GM21737 (cell line): ENCODE results near the gene TEX44.

Source experiments
- ATAC-seq: cut with Tn5 transposase; IDR thresholded peaks from one replicate; pipeline ENCODE4 v1.9.1; 2021; ENCODE audit warnings: mild to moderate bottlenecking, moderate library complexity; ENCODE audit not compliant: unreplicated experiment

TEX44 gene

DNA sequence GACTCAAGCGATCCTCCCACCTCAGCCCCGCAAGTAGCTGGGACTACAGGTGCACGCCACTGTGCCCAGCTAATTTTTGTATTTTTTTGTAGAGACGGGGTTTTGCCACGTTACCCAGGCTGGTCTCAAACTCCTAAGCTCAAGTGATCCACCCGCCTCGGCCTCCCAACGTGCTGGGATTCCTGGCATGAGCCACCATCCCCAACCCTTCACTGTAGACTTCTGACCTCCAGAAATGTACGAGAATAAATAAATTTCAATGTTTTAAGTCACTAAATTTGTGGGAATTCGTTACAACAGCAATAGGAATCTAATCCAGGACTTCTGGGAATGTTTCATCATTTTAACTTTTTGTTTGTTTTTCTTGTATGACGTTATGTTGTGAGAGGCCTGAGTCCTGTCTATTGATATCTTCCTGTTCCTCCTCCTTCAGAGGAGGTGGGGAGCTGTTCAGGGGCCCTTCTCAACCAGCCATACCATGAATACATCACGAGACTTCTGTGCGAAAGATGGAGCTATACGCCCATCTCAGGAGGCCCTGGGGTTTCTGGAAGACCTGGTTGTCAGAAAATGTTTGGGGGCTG, 40.0 kb downstream of the TEX44 start:
- no peak for ATAC-seq

DNA sequence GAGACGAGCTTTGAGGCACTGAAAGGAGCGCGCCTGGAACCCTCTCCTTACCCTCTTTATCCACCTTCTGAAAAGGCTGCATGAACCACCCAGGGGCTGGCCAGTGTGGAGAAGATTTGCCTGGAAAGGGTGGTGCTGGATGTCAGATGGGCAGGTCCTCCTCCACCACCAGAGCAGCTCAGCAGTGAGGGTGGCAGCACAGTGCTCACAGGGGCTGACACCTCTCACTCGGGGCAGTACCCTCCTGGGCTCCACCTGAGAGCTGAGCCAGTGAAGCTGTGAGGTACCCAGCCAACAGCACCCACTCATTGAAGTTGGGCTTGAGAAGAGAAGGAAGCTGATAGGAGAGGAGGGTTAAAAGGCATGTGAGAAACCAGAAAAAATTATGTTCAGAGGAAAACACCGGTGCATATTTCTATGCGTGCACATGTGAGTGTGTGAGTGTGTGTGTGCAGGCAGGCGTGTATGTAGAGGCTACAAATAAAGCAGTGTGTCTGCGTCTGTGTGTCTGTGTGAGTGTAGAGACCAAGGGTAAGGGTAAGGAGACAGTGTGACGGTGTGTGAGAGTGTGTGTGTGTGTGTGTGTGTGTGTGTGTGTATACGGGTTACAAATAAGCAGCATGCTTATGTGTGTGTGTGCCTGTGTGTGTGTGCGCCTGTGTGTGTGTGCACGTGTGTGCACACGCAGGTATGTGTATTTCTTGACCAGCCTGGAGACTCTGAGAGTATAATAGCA, 40.7 kb downstream of the TEX44 start:
- no peak for ATAC-seq

DNA sequence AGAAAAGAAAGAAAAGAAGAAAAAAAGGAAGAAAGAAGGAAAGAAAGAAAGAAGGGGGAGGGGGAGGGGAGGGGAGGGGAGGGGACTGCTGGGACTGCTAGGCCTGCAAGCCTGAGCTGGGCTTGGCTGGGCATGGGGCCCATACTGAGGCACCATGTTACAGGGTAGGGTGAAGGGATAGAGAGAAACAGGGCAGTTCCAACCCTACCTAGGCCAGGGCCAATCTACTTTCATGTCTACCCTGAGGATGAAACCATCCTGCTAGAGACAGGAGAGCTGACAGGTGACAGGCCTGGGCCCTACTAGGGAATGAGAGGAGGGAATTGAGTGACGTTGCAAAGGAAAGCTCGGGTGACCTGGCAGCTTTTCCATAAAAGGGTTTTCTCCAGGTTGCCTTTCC, 41.7 kb downstream of the TEX44 start:
- no peak for ATAC-seq

DNA sequence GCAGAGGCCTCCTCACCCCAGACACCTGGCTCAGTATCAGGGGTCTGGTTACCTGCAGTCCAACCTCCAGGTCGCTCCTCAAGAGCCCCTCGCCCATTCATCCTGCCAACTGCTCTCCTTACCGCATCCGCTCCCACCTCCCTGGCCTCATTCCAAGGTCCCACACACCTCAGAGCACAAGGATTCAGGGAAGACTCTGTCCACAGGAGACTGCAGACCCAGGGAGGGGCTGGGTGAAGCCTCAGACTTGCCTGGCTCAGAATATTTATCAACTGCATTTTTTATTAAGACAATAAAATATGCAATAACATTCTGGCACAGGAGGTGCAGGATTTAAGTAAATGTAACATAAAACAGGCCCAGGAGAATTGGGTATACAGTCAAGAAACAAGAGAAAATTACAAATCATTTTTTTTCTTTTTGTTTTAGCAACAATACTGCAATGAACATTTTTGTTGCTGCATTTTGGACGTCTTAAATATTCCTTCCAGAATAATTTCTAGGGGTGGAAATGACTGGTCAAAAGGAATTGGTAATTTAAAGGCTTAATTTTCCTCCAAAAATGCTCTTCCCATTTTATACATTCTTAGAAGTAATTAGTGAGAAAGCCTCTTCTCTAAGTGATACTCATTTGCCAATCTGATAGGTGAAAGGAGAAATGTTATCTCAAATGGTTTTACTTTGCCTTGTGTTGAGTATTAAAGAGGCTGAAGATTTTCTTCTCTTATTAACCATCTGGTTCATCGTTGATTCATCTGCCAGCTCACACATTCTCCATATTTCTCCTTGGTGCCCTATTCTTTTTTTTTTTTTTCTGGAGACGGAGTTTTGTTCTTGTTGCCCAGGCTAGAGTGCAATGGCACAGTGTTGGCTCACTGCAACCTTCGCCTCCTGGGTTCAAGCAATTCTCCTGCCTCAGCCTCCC, 42.5 kb downstream of the TEX44 start:
- ATAC-seq = no peak

DNA sequence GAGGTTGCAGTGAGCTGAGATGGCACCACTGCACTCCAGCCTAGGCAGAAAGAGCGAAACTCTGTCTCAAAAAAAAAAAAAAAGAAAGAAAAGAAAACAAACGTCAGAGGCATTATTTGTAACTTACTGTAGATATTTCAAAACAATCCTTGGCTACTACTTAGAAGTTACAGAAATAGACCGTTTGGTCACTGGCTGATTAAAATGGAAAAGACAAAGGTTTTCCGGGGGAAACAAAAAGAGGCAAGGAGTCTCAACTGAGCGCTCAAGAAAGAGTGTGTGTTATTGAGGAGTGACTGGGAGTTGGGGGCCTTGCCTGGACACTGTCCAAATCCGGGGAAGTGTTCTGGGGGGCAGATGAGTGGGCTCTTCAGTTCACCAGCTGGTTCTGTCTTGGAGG, 47.6 kb downstream of the TEX44 start:
- no peak for ATAC-seq

DNA sequence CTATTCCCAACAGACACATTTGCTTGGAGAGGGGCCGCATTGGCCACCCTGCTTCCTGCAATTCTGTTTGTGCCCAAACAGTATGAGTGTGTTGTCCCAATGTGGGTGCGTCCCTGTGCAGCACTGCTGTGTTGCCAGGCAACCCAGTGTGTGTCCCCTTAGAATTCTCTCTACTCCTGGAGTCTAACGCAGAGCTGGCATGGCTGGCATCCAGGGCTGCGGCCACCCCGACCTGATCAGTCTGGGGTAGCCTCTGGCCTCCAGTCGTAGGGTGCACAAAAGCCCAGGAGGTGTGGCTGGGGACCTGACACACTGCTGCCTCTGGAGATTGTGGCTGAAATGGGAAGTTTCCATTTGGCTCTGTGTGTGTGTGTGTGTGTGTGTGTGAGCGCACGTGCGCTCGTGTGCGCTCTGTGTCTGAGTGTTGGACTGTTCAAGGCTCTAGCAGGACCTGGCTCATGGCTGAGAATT, 48.0 kb downstream of the TEX44 start:
- no peak for ATAC-seq

DNA sequence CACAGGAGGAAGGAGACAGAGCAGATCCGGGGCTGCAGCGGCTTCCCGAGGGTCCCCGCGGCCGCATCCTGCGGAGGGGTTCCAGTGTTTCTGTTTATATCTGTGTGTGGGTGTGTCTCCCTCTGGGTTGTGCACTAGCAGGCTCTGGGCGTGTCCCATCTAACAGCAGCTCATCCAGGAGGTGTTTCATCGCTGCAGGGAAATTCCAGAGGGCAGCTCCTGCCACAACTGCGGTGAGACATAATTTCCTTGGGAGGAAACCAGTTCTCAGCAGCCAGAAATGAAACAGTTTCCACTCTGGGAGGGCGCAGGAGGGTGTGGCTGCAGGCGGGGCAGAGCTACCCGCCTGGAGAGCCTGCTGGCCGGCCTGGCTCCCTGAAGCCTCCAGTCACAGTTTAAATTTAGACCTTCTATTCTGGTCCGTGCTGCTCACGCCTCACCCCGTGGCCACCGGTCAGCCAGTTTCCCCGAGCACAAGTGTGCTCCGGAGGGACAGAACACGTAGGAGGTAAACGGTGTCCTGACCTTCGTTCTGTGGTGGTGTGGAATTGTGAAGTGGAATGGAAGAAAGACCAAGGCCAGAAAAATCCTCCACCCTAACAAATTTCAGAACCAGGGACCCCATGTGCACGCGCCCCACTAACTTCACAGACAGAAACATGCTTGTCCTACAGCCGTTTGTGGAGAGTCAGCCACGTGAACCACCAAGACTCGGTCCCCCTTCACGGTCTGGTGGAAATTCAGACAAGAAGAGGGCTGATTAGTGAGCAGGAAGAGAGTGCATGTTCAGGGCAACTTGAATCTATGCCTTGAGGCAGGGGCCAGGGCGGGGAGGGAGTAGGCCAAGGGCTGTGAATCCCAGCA, 50.2 kb downstream of the TEX44 start:
- peak; percentile 66 for ATAC-seq

DNA sequence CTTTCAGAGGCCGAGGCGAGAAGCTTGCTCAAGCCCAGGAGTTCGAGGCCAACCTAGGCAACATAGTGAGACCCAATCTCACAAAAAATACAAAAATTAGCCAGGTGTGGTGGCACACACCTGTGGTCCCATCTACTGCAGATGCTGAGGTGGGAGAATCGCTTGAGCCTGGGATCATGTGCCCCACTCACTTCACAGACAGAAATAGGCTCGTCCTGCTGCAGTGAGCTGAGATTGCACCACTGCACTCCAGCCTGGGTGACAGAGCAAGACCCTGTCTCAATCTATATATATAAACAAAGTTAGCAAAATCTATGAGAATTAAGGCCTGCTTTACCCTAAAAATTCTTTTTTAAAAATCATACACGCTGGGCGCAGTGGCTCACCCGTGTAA, 50.8 kb downstream of the TEX44 start:
- ATAC-seq = no peak
